D721Med (cell line): Measurements from ENCODE around the gene DDX25.

Source experiments
- DNase-seq: peaks from one replicate; pipeline ENCODE4 v3.0.0; 2011; ENCODE audit warnings: low spot score; ENCODE audit not compliant: insufficient read length
- FAIRE-seq: peaks from 2 replicates; lab custom pipeline; 2011; peaks lifted over from hg19 to GRCh38; lab: Jason Lieb, UNC
- TF ChIP-seq, protein P1 (sequence below): IDR thresholded peaks from 2 replicates; pipeline ENCODE4 v1.5.1; 2012; ENCODE audit warnings: mild to moderate bottlenecking, control low read depth; ENCODE audit not compliant: insufficient read depth; ENCODE audit errors: missing control alignments

The DDX25 gene

DNA sequence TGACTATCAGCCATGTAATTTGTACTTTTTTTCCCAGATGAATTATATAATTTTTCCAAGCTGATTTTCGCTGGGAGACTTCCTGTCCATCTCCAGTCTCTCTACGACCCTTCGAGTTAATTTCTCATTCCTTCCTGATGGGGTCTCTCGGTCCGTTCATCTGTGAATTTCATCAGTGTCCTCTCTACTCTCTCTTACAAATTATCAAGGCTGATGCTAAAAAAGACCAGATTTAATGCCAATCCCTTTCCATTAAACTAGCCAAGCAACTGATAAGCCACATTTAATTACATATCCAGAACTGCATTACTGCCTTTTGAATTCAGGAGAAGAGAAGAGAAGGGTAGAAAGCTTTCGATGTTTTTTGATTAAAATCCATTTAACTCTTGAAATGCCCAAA, 67.3 kb downstream of the DDX25 start:
- no peak for FAIRE-seq
- TF ChIP-seq, protein P1, sequence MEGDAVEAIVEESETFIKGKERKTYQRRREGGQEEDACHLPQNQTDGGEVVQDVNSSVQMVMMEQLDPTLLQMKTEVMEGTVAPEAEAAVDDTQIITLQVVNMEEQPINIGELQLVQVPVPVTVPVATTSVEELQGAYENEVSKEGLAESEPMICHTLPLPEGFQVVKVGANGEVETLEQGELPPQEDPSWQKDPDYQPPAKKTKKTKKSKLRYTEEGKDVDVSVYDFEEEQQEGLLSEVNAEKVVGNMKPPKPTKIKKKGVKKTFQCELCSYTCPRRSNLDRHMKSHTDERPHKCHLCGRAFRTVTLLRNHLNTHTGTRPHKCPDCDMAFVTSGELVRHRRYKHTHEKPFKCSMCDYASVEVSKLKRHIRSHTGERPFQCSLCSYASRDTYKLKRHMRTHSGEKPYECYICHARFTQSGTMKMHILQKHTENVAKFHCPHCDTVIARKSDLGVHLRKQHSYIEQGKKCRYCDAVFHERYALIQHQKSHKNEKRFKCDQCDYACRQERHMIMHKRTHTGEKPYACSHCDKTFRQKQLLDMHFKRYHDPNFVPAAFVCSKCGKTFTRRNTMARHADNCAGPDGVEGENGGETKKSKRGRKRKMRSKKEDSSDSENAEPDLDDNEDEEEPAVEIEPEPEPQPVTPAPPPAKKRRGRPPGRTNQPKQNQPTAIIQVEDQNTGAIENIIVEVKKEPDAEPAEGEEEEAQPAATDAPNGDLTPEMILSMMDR = no peak
- DNase-seq = no peak

GRCh38 chr11:125974284-125974683, 70.0 kb downstream of the DDX25 start:
- FAIRE-seq (no peak), DNase-seq (no peak)
- TF ChIP-seq, protein P1 = no peak

GRCh38 chr11:125975634-125976033, 71.3 kb downstream of the DDX25 start:
- no peak for DNase-seq
- TF ChIP-seq, protein P1 = no peak
- FAIRE-seq = no peak

- DNase-seq (no peak), FAIRE-seq (no peak)
- TF ChIP-seq, protein P1 = no peak
These were observed 71.8 kb downstream of the DDX25 start for GRCh38 chr11:125976156-125976555.

GRCh38 chr11:125977333-125977732, 73.0 kb downstream of the DDX25 start:
- DNase-seq (no peak), FAIRE-seq (no peak)
- TF ChIP-seq, protein P1 = no peak

DNA sequence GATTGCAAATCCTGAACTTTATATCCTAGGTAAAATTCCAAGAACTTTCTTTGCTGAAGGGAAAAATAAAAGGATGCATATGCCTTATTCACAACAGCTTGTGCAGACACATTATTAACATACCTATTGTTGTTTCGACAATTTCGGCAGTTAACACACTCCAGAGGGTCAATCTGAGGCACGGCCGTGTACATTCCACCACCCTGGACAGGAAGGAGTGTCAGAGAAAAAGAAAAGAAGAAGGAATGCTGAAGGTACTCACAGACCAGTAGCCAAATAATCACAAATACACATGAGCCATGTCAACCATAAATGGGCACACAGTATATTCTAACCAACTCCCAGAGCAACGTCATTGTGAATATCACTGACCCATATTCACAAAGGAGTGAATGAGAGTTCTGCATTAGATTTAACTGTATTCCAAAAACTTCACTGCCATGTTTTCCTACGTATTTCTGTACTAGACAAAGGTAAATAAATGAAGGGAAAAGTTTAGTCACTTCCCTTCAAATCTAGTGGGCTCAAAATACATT, 73.9 kb downstream of the DDX25 start:
- DNase-seq (no peak), FAIRE-seq (no peak)
- TF ChIP-seq, protein P1 = no peak
